ENCODE results near the gene ABHD16A. TPM values are rescaled to one million over a fixed set of nuclear protein-coding genes. Genes with fewer than 3 reads are reported as not detected.

Gene ABHD16A
- total RNA-seq, 1 donor from 2014 or later, result 45.7 TPM

GRCh38 chr6:31737315-31737990 is 34.3 kb upstream of the ABHD16A start:
- no peaks in the 10 kb centered on the region for H3K9me3 Mint-ChIP-seq
- intact Hi-C loops (cut with micrococcal nuclease), result loop anchor here (5.0 kb wide), 1 partner anchor 165 kb away; the partner anchor contains the start of gene LTA
- H3K27ac Mint-ChIP-seq, result peak overlapping the region; percentile 99
- peaks cover 36% of the 10 kb centered on the region for H3K36me3 Mint-ChIP-seq (ENCODE audit: low read depth)
- H3K27me3 Mint-ChIP-seq (ENCODE audit: insufficient read depth), result peaks cover 3% of the 10 kb centered on the region
- H3K4me3 Mint-ChIP-seq, result peak overlapping the region; percentile 98
- H3K4me1 Mint-ChIP-seq (ENCODE audit: low read depth), result peaks cover 66% of the 10 kb centered on the region
- DNase-seq (ENCODE audit: low spot score), result no peak

- H3K36me3 Mint-ChIP-seq (ENCODE audit: low read depth), result peaks cover 35% of the 10 kb centered on the region
- peaks cover 66% of the 10 kb centered on the region for H3K4me1 Mint-ChIP-seq (ENCODE audit: low read depth)
- H3K4me3 Mint-ChIP-seq, result peak overlapping the region; percentile 98
- no peaks in the 10 kb centered on the region for H3K9me3 Mint-ChIP-seq
- no peak for DNase-seq (ENCODE audit: low spot score)
- intact Hi-C loops (cut with micrococcal nuclease), result loop anchor here (1.0 to 5.0 kb wide), 3 partner anchors 34 to 165 kb away; partner anchors contain the start of genes ABHD16A, LSM2 and LTA
- H3K27ac Mint-ChIP-seq, result peak overlapping the region; percentile 99
- H3K27me3 Mint-ChIP-seq (ENCODE audit: insufficient read depth), result peaks cover 3% of the 10 kb centered on the region
Observed at GRCh38 chr6:31736768-31737314, 33.7 kb upstream of the ABHD16A start.

GRCh38 chr6:31736021-31736767 is 33.1 kb upstream of the ABHD16A start, which contains the start of gene CLIC1:
Gene CLIC1, minus strand, starts transcription at chr6:31736530. Its CDS starts 230 bp downstream, at chr6:31736300.
- Mint-ChIP-seq H3K27me3 (ENCODE audit: insufficient read depth) (peaks cover 3% of the 10 kb centered on the region), H3K4me1 (ENCODE audit: low read depth) (peaks cover 59% of the 10 kb centered on the region), H3K27ac (peak within 1 kb of the TSS; percentile 99), H3K4me3 (peak within 1 kb of the TSS; percentile 98), H3K36me3 (ENCODE audit: low read depth) (peaks cover 35% of the 10 kb centered on the region), H3K9me3 (no peaks in the 10 kb centered on the region)
- intact Hi-C loops (cut with micrococcal nuclease), result loop anchor here (1.0 to 5.0 kb wide), 3 partner anchors 33 to 164 kb away; partner anchors contain the start of genes ABHD16A, LSM2 and LTA
- DNase-seq (ENCODE audit: low spot score), result peak; percentile 80

DNA sequence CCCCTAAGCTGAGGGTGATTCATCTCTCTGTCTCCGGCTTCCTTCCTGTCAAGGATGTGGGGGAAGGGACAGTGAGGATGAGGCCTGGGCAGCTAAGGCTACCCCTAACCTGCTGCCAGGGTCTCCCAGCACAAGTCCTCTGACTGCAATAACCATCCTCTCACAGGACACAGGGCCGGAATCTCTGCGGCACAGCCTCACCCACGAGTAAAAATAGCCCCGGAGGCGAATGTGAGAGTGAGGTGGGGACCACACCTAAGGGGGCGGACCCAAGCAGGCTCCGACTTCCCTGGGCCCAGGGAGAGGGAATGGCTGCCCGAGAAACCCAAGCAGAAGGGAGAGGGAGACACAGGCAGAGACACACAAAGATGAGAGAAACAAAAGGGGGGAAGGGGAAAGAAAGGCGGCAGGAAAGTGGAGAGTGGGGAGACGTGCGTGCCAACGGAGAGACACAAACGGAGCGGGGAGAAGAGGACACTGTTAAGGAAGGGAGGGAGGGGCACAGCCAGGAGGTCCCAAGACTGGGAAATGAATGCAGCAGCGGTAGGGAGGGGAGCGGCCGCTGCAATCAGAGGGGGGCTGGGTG is 31.8 kb upstream of the ABHD16A start:
- Mint-ChIP-seq H3K4me1 (ENCODE audit: low read depth) (peaks cover 59% of the 10 kb centered on the region), H3K4me3 (peak overlapping the region; percentile 98), H3K27ac (peak overlapping the region; percentile 99), H3K36me3 (ENCODE audit: low read depth) (peaks cover 41% of the 10 kb centered on the region), H3K9me3 (no peaks in the 10 kb centered on the region), H3K27me3 (ENCODE audit: insufficient read depth) (peaks cover 3% of the 10 kb centered on the region)
- intact Hi-C loops (cut with micrococcal nuclease), result loop anchor here (5.0 kb wide), 1 partner anchor 163 kb away; the partner anchor contains the start of gene LTA
- DNase-seq (ENCODE audit: low spot score), result peak; percentile 56

- Mint-ChIP-seq H3K27ac (peak overlapping the region; percentile 99), H3K9me3 (no peaks in the 10 kb centered on the region), H3K4me1 (ENCODE audit: low read depth) (peaks cover 59% of the 10 kb centered on the region), H3K4me3 (peak overlapping the region; percentile 98), H3K36me3 (ENCODE audit: low read depth) (peaks cover 40% of the 10 kb centered on the region), H3K27me3 (ENCODE audit: insufficient read depth) (peaks cover 3% of the 10 kb centered on the region)
- no peak for DNase-seq (ENCODE audit: low spot score)
- intact Hi-C loops (cut with micrococcal nuclease), result no loop called here
Observed at GRCh38 chr6:31734247-31734820, 31.2 kb upstream of the ABHD16A start.

- H3K36me3 Mint-ChIP-seq (ENCODE audit: low read depth), result peaks cover 40% of the 10 kb centered on the region
- H3K27ac Mint-ChIP-seq, result peak overlapping the region; percentile 73
- peaks cover 57% of the 10 kb centered on the region for H3K4me1 Mint-ChIP-seq (ENCODE audit: low read depth)
- DNase-seq (ENCODE audit: low spot score), result no peak
- intact Hi-C loops (cut with micrococcal nuclease), result no loop called here
- peak overlapping the region; percentile 98 for H3K4me3 Mint-ChIP-seq
- no peaks in the 10 kb centered on the region for H3K9me3 Mint-ChIP-seq
- H3K27me3 Mint-ChIP-seq (ENCODE audit: insufficient read depth), result peaks cover 3% of the 10 kb centered on the region
Observed at GRCh38 chr6:31733734-31734133, 30.6 kb upstream of the ABHD16A start.

DNA sequence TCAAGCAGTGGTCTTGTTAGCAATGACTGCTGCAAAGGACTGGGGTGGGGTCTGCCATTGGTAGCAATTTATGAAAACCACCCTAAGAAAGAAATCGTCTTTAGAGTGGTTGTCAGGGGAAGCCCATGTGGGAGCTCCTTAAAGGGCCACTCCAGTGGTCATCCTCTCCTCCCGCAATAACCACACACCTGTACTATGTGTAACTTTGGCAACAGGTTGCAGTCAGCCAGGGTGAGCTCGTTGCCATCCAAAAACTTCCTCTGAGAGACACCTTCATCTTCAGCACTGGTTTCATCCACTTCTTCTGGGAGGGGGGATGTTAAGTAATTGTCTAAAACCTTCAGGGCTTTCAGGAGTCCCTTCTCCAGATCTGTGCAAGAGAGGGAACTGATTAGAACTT is 28.9 kb upstream of the ABHD16A start:
- peaks cover 3% of the 10 kb centered on the region for H3K27me3 Mint-ChIP-seq (ENCODE audit: insufficient read depth)
- no peak overlapping the region for H3K27ac Mint-ChIP-seq
- H3K4me3 Mint-ChIP-seq, result no peak overlapping the region
- DNase-seq (ENCODE audit: low spot score), result no peak
- no peaks in the 10 kb centered on the region for H3K9me3 Mint-ChIP-seq
- intact Hi-C loops (cut with micrococcal nuclease), result no loop called here
- H3K4me1 Mint-ChIP-seq (ENCODE audit: low read depth), result peaks cover 49% of the 10 kb centered on the region
- H3K36me3 Mint-ChIP-seq (ENCODE audit: low read depth), result peaks cover 40% of the 10 kb centered on the region

DNA sequence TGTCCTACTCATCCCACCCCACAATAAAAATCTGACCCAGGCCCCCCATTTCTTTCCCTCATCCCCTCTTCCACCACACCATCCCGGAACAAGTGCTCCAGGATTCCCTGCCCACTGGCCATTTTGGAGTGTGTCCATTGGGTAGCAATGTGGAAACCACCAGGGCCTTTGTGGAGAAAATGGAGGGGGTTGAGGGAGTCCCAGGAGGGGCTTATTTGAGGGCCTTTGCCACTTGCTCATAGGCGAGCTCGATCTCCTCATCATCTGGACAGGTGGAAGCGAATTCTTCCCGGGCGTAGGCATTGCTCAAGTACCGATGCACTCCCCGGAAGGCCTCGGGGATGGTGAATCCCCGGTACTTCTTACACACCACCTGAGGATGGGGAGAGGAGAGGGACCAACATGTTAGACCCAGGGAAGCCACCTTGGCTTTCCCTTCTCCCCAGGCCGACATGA is 27.5 kb upstream of the ABHD16A start:
- intact Hi-C loops (cut with micrococcal nuclease), result no loop called here
- peaks cover 37% of the 10 kb centered on the region for H3K36me3 Mint-ChIP-seq (ENCODE audit: low read depth)
- H3K4me1 Mint-ChIP-seq (ENCODE audit: low read depth), result peaks cover 56% of the 10 kb centered on the region
- H3K9me3 Mint-ChIP-seq, result no peaks in the 10 kb centered on the region
- H3K4me3 Mint-ChIP-seq, result peak overlapping the region; percentile 95
- DNase-seq (ENCODE audit: low spot score), result no peak
- no peaks in the 10 kb centered on the region for H3K27me3 Mint-ChIP-seq (ENCODE audit: insufficient read depth)
- H3K27ac Mint-ChIP-seq, result peak overlapping the region; percentile 45

- intact Hi-C loops (cut with micrococcal nuclease), result loop anchor here (1.0 to 2.0 kb wide), 6 partner anchors 8 to 167 kb away; partner anchors contain the start of genes ABHD16A and EHMT2
- H3K4me3 Mint-ChIP-seq, result peak overlapping the region; percentile 95
- no peaks in the 10 kb centered on the region for H3K27me3 Mint-ChIP-seq (ENCODE audit: insufficient read depth)
- H3K36me3 Mint-ChIP-seq (ENCODE audit: low read depth), result peaks cover 33% of the 10 kb centered on the region
- peaks cover 59% of the 10 kb centered on the region for H3K4me1 Mint-ChIP-seq (ENCODE audit: low read depth)
- peak; percentile 57 for DNase-seq (ENCODE audit: low spot score)
- no peaks in the 10 kb centered on the region for H3K9me3 Mint-ChIP-seq
- H3K27ac Mint-ChIP-seq, result peak overlapping the region; percentile 45
Observed at GRCh38 chr6:31729979-31730630, 27.0 kb upstream of the ABHD16A start.

DNA sequence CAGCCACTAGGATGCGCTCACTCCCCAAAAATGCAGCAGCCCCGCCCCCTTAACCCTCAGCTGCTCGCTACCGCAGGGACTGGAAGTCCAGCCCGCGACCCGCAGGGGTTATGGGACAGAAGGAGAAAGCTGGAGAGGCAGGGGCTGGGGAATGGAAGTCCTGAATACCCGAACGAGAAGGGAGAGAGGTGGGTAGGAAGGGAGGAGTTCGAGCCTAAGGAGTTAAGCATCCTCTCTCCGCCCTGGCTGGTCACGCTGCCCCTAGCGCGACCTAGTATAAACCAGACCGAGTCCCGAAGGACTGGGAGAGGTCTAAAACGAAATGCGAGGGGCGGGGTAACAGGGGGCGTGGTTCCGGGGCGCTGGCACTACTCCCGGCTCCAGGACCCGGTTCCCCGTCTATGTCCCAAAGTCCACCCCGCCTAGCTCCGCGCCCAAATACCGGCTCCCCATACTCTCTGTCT is 26.4 kb upstream of the ABHD16A start:
- Mint-ChIP-seq H3K9me3 (no peaks in the 10 kb centered on the region), H3K27me3 (ENCODE audit: insufficient read depth) (no peaks in the 10 kb centered on the region), H3K36me3 (ENCODE audit: low read depth) (peaks cover 29% of the 10 kb centered on the region), H3K27ac (peak overlapping the region; percentile 74), H3K4me1 (ENCODE audit: low read depth) (peaks cover 54% of the 10 kb centered on the region), H3K4me3 (peak overlapping the region; percentile 95)
- DNase-seq (ENCODE audit: low spot score), result peak; percentile 68
- intact Hi-C loops (cut with micrococcal nuclease), result loop anchor here (1.0 to 2.0 kb wide), 6 partner anchors 9 to 167 kb away; partner anchors contain the start of genes ABHD16A and EHMT2

GRCh38 chr6:31728767-31729514 is 25.8 kb upstream of the ABHD16A start, which contains the start of gene DDAH2:
Gene DDAH2, minus strand, starts transcription at chr6:31729299. Its CDS starts 138 bp downstream, at chr6:31729161.
- H3K4me1 Mint-ChIP-seq (ENCODE audit: low read depth), result peaks cover 48% of the 10 kb centered on the region
- H3K36me3 Mint-ChIP-seq (ENCODE audit: low read depth), result peaks cover 23% of the 10 kb centered on the region
- no peaks in the 10 kb centered on the region for H3K9me3 Mint-ChIP-seq
- intact Hi-C loops (cut with micrococcal nuclease), result loop anchor here (1.0 to 2.0 kb wide), 6 partner anchors 9 to 168 kb away; partner anchors contain the start of genes ABHD16A and EHMT2
- no peak for DNase-seq (ENCODE audit: low spot score)
- H3K4me3 Mint-ChIP-seq, result peak within 1 kb of the TSS; percentile 95
- H3K27me3 Mint-ChIP-seq (ENCODE audit: insufficient read depth), result no peaks in the 10 kb centered on the region
- H3K27ac Mint-ChIP-seq, result peak within 1 kb of the TSS; percentile 74
